Forelimb muscle (tissue), 1 donor: ENCODE data around the gene IL17D. TPM values are rescaled to one million over a fixed set of nuclear protein-coding genes. Genes with fewer than 3 reads are reported as not detected.

ENCODE experiments used
- DNase-seq: peaks from one replicate; pipeline ENCODE4 v3.0.0-alpha.2; 2013; ENCODE audit warnings: low read depth
- polyA plus RNA-seq: library from polyadenylated mRNA; unstranded; fragments of 120-200 nt; gene quantifications from one replicate; pipeline ENCODE4 v1.2.1, GENCODE V29; 2013; ENCODE audit not compliant: insufficient read length

Gene IL17D
- polyA plus RNA-seq, 1 donor = 30.1 TPM

DNA sequence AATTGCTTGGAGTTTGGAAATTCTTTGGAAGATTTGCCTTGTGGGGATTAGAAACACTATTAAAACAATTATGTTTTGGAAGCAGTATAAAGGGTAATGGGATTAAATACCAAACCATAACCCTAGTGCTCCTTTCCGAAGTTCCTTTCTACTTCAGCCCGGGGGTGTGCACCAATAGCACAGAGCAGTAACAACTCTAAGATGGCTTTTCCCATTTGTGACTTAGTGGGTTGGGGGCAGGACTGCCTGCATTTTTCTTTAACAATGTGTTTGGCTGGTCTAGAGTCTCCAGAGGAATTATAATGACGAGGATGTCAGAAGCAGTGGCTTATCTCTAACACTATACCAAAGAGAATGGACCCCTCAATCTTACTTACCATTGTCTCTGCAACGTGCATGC lies 11.9 kb upstream of the IL17D start:
- no peak for DNase-seq

DNA sequence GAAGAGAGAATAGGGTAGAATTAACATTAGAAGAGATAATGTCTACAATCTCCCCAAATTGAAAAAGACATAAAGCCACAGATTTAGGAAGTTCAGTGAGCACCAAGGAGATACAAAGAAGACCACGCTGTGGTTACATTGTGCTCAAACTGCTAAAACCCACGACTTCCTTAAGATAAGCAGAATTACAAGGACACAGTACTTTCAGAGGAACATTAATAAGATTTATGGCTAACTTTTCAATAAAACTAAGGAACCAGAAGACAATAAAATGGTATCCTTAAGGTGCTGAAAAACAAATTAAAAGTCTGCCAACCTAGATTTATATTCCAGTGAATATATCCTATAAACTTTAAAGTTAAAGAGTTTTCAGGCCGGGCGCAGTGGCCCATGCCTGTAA lies 7.4 kb upstream of the IL17D start:
- no peak for DNase-seq

DNA sequence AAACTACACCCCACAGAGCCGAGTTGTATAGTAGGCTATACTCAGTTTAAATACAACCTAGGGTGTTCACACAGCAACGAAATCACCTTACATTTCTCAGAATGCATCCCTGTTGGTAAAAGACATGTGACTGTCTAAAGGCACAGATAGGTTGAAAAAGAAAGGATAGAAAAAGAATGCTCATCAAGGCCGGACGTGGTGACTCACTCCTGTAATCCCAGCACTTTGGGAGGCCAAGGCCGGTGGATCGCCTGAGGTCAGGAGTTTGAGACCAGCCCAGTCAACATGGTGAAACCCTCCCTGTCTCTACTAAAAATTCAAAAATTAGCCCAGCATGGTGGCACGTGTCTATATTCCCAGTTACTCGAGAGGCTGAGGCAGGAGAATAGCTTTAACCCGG lies 3.8 kb upstream of the IL17D start:
- no peak for DNase-seq

DNA sequence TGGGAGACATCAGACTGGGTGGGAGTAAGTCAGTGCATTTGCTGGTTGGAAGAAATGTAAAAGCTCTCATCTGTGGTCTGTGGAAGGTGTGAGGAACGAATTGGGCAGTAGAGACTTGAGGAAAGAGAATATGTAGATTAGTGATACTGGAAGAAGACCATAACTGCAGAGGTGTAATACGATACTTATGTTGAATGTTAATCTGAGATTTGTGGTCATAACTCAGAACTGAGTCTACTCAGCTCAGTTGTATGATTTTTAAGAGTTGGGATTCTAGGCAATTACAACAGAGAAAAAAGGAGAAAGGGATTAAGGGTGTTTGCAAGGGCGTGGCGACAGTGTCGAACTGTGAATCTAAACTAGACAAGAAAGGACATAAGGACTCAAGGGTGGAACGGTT lies 3.2 kb upstream of the IL17D start:
- no peak for DNase-seq

DNA sequence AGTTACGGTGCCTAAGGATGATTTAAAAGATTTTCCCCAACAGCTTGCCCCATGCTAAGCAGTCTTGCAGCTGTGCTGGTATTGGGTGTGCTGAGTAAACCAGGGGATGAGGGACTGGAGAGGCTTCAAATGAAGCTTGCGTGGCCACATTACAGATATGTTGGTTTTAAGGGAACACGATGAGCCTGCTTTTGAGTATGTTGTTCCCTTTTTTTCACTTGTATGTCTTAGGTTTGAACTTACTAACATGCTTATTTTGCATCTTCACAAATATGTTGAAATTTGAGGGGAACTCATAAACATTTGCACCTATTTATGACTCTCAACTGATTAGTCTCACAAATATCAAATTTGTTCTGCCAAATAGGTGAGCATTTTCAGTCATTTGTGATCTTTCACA lies 2.0 kb upstream of the IL17D start:
- no peak for DNase-seq

DNA sequence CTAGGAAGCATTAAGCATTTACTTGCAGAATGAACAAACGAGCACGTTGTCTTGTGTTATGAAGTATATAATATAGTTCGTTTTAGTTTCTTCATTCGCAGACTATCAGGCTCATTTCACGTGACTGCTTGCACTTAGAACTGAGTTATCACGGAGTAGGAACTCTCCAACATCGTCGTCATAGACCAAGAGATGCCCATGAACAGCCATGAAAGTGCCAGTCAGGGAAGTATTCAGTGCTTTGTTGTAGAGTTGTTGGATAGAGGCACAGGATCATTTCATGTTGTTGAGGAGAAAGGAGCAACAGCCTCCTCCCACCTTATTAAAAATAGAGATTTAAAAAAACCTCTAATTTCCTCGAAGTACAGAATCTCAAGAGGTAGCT lies 977 bp upstream of the IL17D start:
- no peak for DNase-seq

DNA sequence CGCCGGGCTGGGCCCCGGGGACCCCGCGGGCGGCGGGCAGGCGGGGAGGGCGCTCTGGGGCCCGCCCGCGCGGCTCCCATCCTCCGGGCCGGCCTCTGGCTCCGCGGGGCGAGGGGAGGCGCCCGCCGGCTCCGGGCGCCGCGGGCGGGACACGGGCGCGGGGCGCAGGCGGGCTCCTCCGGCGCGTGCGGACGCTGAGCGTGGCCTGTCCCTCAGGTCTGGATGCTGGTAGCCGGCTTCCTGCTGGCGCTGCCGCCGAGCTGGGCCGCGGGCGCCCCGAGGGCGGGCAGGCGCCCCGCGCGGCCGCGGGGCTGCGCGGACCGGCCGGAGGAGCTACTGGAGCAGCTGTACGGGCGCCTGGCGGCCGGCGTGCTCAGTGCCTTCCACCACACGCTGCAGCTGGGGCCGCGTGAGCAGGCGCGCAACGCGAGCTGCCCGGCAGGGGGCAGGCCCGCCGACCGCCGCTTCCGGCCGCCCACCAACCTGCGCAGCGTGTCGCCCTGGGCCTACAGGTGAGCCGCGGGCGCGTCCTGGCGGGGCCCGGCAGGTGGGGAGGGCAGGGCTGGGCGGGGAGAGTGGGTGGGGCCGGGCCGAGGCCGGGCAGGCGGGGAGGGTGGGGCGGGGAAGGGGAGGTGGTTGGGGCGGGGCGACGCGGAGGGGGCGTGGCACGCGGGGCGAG lies 420 bp downstream of the IL17D start:
- DNase-seq = no peak

DNA sequence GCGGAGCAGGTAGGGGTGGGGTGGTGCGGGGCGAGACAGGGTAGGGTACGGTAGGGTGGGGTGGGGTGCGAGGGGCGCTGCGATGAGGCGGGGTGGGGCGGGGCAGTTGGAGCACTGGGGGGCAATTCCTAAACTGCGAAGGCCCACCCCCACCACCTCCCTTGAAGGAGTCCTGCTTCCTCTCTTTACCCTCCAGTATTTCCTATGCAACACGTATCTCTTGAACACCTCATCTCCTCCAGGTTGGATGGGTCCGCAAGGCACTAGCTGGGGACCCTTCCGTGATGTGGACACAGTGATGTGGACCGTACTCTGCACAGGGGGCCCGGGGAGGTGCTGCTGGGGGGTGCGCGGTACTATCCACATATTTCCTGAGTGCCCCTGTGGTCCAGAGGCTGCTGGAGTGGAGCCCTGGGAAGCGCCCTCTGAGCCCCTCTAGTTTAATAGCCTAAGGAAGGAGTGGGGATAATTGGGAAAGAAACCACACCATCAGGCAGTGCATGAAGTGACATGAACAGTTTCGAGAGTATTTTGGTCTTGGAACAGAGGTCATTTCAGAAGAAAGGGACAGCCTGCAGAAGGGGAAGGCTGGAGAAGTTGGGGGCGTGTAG lies 1.1 kb downstream of the IL17D start:
- DNase-seq = no peak

DNA sequence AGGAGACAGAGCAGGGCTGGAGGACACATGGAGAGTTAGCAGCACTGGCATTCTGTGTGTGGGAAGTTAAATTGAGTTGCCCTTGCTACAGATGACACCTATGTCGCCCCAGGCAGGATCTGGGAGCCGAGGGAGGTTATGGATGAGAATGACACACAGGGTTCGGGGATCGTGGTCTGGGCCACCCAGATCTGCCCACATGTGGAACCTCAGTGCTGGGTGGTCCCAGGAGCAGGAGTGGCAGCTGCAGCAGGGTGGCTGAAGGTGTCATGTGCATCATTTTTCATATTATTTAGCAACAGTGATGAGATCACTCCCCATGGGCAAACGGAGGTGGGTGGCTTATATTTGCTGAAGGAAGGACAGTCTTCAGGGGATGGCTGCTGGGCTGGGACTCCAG lies 3.2 kb downstream of the IL17D start:
- DNase-seq = no peak

DNA sequence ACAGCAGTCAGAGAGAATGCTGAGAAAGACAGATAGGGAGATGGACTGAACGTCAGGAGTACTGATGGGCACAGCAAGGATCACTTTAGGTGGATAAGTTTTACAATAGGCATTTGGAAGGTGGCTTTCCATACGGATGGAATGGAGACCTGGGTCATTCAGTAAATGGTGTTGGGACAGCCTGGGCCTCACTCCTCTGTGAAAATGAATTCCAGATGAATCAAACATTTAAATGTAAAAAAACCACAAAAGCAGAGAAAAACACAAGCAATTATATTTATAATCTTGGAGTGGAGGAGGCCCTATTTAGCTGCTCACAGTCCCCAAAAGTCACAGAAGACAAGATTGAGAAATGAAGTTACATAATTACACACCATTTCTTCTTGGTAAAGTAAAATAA lies 4.7 kb downstream of the IL17D start:
- DNase-seq = no peak

DNA sequence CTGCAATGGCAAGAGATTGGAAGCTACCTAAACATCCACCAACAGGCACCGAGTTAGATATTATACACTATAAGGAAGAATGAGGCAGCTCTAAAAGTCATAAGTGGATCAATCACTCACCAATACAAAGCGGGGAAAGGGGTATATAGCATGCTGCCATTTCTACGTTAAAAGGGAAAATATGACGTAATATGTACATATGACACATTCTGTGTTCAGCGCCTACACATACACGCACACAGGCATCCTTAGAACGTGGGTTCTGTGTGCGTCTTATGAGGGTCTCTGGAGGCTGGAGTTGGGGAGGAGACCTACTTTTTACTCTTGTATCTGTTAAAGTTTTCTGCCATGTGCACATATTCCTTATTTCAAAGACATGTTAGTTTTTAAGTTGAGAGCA lies 5.9 kb downstream of the IL17D start:
- DNase-seq = no peak

DNA sequence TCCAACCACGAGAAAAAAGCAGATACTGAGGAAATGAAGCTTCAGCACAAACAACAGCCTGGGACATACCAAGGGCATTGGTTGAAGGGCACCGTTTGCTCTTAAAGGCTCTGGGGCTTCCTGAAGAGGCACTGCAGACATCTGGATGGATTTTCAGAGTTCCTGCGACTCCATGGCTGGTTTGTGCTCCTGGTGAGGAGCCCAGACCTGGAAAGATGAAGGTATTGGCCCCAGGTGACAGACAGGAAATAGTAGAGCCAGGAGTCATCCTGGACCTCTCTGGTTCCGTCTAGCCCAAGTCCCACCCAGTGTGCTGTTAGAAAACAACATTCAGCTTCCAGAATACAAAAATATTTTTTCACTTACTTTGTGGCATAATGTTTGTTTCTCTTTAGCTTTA lies 6.3 kb downstream of the IL17D start:
- DNase-seq = no peak

DNA sequence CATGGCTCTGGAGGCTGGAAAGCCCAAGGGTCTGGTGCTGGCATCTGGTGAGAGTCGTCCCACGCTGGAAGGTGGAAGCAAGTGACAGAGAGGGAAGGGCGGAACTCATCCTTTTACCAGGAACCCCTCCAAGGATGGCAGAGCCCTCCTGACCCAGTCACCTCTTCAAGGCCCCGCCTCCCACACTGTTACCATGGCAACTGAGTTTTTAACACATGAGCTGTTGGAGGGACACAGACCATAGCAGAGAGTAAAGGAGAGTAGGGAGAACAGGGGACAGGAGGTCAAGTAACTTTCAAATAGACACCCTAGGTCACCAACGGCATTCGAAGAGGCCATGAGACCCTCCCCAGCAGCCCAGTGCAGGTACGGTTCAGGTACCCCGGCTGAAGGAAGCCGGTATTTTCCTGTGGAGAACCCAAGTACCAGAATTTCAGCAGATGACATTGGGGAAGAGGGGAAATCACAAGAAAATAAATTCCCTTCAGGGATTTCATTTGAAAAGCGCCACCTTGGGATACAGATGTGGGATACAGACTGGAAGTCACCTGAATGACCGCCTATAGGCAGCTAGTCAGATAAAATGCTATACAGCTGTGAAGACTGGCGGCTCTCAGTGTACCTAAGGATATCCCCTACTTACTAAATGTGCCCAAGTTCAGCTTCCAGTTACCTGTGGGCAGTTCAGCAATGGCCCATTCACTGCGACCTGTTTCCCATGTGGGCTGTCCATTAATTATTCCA lies 8.0 kb downstream of the IL17D start:
- no peak for DNase-seq

DNA sequence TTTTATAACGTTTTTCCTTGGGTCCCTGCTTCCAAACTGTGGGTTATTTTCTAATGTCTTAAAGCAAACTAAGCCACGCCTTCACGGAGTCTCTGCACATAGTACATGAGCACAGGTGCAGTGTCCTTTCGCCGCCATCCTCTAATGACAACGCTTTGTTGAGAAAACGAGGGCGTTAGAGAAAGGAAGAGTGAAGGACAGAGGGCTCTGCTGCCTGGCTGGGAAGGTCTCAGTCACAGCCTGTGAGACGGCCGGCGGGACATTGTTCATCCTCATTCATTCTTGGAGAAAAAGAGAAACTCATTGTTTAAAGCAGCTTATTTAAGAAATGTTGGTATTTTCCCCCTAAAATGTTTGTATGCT lies 9.5 kb downstream of the IL17D start:
- no peak for DNase-seq

DNA sequence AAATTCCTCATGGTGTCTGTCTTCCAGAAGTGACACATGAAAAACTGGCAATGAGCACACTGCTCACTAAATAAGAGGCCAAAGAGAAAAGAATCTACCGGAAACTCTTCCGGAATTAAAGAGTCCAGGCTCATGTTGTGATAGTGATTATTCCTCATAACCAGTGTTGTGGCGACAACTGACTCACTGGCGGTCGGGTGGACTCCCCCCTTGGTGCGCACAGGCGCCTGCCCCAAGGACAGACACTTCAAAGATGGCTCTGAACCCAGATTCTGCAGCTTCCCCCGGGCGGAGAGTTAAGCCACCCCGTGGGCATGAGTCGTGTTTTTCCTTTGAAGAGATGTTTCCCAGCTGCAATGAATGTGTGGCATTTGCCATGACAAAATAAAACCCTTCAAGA lies 10.3 kb downstream of the IL17D start:
- no peak for DNase-seq

DNA sequence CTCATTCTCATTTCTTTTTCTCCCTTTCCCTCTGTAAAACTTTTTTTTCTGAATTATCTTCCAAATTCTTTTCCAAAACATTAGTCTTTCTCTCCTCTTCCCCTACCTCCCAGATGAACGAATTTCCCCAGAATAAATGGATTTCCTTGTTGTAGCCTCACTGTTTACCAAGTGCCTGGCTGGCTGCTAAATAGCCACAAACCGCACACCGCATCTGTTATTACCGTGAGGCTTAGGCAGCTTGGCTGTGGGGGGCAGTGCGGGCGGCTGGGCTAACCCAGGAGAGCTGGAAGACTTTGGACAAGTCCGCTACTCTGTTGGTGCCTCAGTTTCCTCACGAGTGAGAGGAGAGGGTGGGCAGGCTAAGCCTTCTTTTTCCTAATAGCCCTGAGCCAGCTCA lies 10.7 kb downstream of the IL17D start:
- DNase-seq = no peak

DNA sequence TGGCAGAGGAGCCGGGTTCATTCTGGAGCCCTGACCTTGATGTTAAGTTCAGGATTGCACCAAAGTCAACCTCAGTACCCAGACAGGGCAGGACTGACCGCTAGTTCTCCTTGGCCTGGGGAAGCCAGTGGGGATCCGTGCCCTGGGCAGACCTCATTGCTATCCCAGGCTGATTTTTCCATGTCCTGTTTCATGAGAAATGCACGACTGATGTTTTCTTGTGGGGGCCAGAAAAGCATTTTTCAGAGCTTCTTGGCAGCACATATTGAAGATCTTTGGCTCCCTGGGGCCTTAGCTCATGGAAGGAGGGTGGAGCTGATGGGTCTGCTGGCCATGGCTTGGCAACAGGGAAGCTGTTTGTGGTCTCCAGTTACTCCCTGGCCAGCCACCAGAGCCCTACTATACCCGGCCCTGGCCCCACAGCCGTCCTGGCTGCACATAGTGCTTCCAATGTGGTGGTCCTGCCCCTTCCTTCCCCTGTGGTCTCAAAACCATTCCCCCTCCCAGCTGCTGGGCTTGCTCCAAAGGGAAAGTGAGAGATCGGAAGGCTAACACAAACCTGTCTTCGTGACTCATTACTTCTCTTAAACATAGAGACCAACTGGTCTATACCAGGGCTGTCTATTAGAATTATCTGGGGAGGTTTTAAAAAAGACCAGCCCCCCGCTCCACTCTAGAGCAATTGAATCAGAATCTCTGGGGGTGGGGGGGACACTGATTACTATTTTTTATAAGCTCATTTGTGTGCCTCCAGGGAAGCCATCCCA lies 11.2 kb downstream of the IL17D start:
- DNase-seq = peak; percentile 78

DNA sequence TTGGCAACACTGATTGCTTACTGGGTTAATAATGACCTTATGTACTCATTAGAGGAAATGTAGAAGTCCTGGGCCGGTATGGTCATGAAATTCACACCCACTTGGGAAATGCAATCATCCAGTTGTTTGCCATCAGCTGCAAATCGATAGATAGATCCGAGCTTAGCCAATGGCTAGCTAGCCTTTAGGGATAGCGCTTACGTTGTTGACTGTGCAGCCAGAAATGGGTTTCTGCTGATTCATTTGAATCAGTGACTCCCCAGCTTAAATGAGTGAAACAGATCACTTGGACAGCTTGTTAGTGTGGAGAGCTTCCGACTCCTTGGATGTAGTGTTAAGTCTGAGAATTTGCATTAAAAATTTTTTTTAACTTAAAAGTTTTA lies 11.8 kb downstream of the IL17D start:
- no peak for DNase-seq

DNA sequence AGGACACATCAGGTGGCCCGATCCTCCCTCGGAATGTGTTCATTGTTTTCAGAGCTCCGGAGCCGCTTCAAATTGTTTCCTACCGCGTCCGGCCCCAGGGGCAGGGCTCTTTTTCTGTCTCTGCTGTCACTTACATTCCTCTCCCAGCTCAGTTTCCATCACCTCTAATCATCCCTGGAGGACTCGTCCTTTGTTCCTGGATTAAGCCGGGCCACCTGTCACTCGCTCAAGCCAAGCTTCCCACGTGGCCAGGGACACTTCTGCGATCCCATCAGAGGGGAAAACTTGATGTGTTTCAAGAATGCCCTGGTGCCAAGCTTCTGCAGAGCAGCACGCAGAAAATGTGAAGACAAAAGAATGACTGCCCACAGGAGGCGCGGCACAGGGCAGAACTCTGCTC lies 13.5 kb downstream of the IL17D start:
- no peak for DNase-seq

DNA sequence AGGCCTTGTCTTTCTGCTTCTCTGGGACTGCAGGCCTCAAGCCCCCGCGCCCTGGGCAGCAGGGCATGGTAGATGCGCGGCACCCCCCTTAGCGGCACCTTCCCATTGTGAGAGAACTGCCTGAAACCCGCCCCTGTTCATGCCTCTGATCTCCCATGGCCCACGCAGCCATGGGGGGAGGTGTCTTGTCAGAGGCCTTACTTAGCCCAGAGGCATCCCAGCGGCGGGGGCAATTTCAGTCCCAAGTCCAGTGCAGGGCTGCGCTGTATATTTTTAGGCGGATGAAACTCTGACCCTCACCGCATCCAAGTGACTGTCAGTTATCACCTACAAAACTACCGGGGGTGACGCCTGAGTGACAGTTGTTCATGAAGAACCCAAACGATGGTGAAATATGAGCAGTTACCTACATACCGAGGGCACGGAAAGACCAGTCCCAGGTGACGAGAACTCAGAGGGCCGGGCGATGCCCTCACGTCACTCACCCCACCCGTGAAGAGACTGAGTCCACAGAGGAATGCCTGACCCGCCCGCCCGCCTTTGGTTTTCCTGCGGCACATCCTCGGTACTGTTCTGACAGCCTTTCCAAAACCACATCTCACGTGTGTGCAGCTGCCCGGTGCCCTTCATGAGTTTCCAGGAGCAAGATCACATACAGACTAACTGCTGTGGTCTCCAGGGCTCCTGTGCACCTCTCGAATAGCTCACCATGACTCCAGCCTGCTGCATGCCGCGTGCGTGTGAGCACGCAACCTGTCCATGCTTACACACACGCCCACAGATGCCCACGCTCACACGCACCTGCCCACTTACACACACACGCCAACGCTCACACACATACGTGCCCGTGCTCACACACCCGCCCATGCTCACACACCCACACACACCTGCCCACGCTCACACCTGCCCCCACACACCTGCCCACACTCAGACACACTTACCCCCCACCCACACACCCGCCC lies 14.4 kb downstream of the IL17D start:
- no peak for DNase-seq

DNA sequence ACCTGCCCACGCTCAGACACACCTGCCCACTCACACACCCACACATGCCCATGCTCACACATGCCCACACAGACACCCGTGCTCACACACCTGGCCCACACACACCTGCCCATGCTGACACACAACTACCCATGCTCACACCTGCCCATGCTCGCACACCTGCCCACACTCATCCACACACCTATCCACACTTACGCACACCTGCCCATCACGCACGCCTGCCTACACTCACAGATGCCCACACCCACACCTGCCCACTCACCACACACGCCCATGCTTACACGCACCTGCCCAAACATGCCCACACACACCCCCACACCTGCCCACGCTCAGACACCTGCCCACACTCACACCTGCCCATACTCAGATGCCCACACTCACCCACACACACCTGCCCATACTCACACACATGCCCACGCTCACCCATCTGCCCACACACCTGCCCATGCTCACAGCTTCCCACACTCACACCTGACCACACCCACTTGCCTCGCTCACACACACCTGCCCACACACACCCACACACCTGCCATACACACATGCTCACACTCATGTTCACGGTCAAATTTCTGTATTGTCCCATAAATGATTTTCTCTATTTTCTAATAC lies 15.6 kb downstream of the IL17D start:
- no peak for DNase-seq
